NCI-H2081 treated with DMSO at 0.1 percent for 48 hours (cell line): Measurements from ENCODE around the gene USF3.

ENCODE experiments used
- DNase-seq: peaks from one replicate; lab custom pipeline; 2025; lab: John Stamatoyannopoulos, UW

The USF3 gene

GRCh38 chr3:113696658-113697499 lies 437 bp upstream of the USF3 start:
- DNase-seq: peak; percentile 92

GRCh38 chr3:113695431-113695785 lies 1.0 kb downstream of the USF3 start:
- DNase-seq: no peak

GRCh38 chr3:113690482-113690881 lies 6.0 kb downstream of the USF3 start:
- no peak for DNase-seq

GRCh38 chr3:113685956-113686721 lies 10.3 kb downstream of the USF3 start:
- DNase-seq: no peak

- DNase-seq: no peak
Measured at GRCh38 chr3:113685124-113685523, 11.3 kb downstream of the USF3 start.

- no peak for DNase-seq
Measured at GRCh38 chr3:113684271-113684819, 12.1 kb downstream of the USF3 start.

- DNase-seq: no peak
Measured at GRCh38 chr3:113678773-113679172, 17.7 kb downstream of the USF3 start.

- DNase-seq: no peak
Measured at GRCh38 chr3:113677737-113678136, 18.7 kb downstream of the USF3 start.

GRCh38 chr3:113676261-113676660 lies 20.2 kb downstream of the USF3 start:
- DNase-seq: no peak

GRCh38 chr3:113673593-113673992 lies 22.8 kb downstream of the USF3 start:
- DNase-seq: no peak

GRCh38 chr3:113668015-113668414 lies 28.4 kb downstream of the USF3 start:
- DNase-seq: no peak

- no peak for DNase-seq
Measured at GRCh38 chr3:113664523-113665094, 31.8 kb downstream of the USF3 start.

- DNase-seq: no peak
Measured at GRCh38 chr3:113663761-113664160, 32.7 kb downstream of the USF3 start.

- DNase-seq: no peak
Measured at GRCh38 chr3:113663324-113663750, 33.1 kb downstream of the USF3 start.

GRCh38 chr3:113662824-113663223 lies 33.6 kb downstream of the USF3 start:
- no peak for DNase-seq

- no peak for DNase-seq
Measured at GRCh38 chr3:113660896-113661295, 35.5 kb downstream of the USF3 start.

GRCh38 chr3:113660458-113660857 lies 36.0 kb downstream of the USF3 start:
- no peak for DNase-seq

GRCh38 chr3:113659996-113660395 lies 36.4 kb downstream of the USF3 start:
- no peak for DNase-seq

GRCh38 chr3:113659101-113659541 lies 37.3 kb downstream of the USF3 start:
- DNase-seq: peak; percentile 38

GRCh38 chr3:113658107-113658506 lies 38.3 kb downstream of the USF3 start:
- no peak for DNase-seq

- no peak for DNase-seq
Measured at GRCh38 chr3:113654851-113655250, 41.6 kb downstream of the USF3 start.

GRCh38 chr3:113654310-113654709 lies 42.1 kb downstream of the USF3 start:
- DNase-seq: no peak
